Mesenchymal stem cell (in vitro differentiated cells and primary cell): ENCODE measurements around the gene NHEJ1.
"Not testable (repeated sequence)": the region's sequence is repeated elsewhere in the genome, so short reads cannot be mapped to it uniquely, and the experiment has no call there.

Source experiments
- DNase-seq: peaks from one replicate; pipeline ENCODE4 v3.0.0-alpha.2; 2013
- H2AFZ ChIP-seq: one replicate; pipeline ENCODE4 v1.6.1; 2013; ENCODE audit warnings: low read depth, mild to moderate bottlenecking, control low read depth, inconsistent platforms, low read length, moderate library complexity
- H2AK5ac ChIP-seq: 2 replicates; pipeline ENCODE4 v1.6.1; 2013; ENCODE audit warnings: low read length, moderate library complexity, mild to moderate bottlenecking, inconsistent platforms; ENCODE audit not compliant: severe bottlenecking
- H2BK120ac ChIP-seq: one replicate; pipeline ENCODE4 v1.6.1; 2013; ENCODE audit warnings: low read depth, mild to moderate bottlenecking, inconsistent platforms, low read length, moderate library complexity
- H2BK12ac ChIP-seq, 2 experiments: one replicate each; pipeline ENCODE4 v1.6.1; 2013; ENCODE audit warnings: inconsistent platforms in 2 of 2, low read length in 2 of 2, mild to moderate bottlenecking in 2 of 2, moderate library complexity in 2 of 2, control low read depth in 1 of 2
- H2BK15ac ChIP-seq: one replicate; pipeline ENCODE4 v1.6.1; 2013; ENCODE audit warnings: mild to moderate bottlenecking, low read depth, inconsistent platforms; ENCODE audit not compliant: poor library complexity, severe bottlenecking
- H2BK5ac ChIP-seq: 2 replicates; pipeline ENCODE4 v1.6.1; 2013; ENCODE audit warnings: low read depth, mild to moderate bottlenecking, low read length, control low read depth, inconsistent platforms; ENCODE audit not compliant: poor library complexity, severe bottlenecking
- H3K14ac ChIP-seq, 2 experiments: one replicate each; pipeline ENCODE4 v1.6.1; 2013; ENCODE audit warnings: inconsistent platforms in 2 of 2, low read length in 2 of 2, control low read depth in 1 of 2, mild to moderate bottlenecking in 1 of 2, moderate library complexity in 1 of 2
- H3K18ac ChIP-seq, 2 experiments: one replicate each; pipeline ENCODE4 v1.6.1; 2013; ENCODE audit warnings: inconsistent platforms in 2 of 2, low read length in 2 of 2, control low read depth in 1 of 2, low read depth in 1 of 2, mild to moderate bottlenecking in 1 of 2
- H3K23ac ChIP-seq, 2 experiments: one replicate each; pipeline ENCODE4 v1.6.1; 2013; ENCODE audit warnings: inconsistent platforms in 2 of 2, low read length in 2 of 2, mild to moderate bottlenecking in 2 of 2, moderate library complexity in 2 of 2, control low read depth in 1 of 2
- H3K27ac ChIP-seq: 2 replicates; pipeline ENCODE4 v1.5.1; 2013; ENCODE audit warnings: mild to moderate bottlenecking, moderate library complexity, low read length, control low read depth, inconsistent platforms; ENCODE audit not compliant: poor library complexity, severe bottlenecking
- H3K27me3 ChIP-seq, 2 experiments: 2 replicates each; pipeline versions ENCODE4 v1.6.1 to v1.7.0; 2013; ENCODE audit warnings: low read length in 2 of 2, mild to moderate bottlenecking in 2 of 2, moderate library complexity in 2 of 2, control low read depth in 1 of 2, inconsistent platforms in 1 of 2; ENCODE audit not compliant: control insufficient read depth in 1 of 2, insufficient read depth in 1 of 2
- H3K36me3 ChIP-seq, 2 experiments: 2 replicates each; pipeline versions ENCODE4 v1.6.1 to v1.7.0; 2013; ENCODE audit warnings: low read length in 2 of 2, control low read depth in 1 of 2, inconsistent platforms in 1 of 2, low read depth in 1 of 2, mild to moderate bottlenecking in 1 of 2; ENCODE audit not compliant: insufficient read depth in 2 of 2, control insufficient read depth in 1 of 2
- H3K4ac ChIP-seq, 2 experiments: one replicate each; pipeline ENCODE4 v1.6.1; 2013; ENCODE audit warnings: inconsistent platforms in 2 of 2, low read length in 2 of 2, mild to moderate bottlenecking in 2 of 2, moderate library complexity in 2 of 2, control low read depth in 1 of 2, low read depth in 1 of 2
- H3K4me1 ChIP-seq: 2 replicates; pipeline ENCODE4 v1.6.1; 2013; ENCODE audit warnings: low read depth, low read length, control low read depth; ENCODE audit not compliant: control insufficient read depth, insufficient read depth
- H3K4me2 ChIP-seq: 2 replicates; pipeline ENCODE4 v1.6.1; 2013; ENCODE audit warnings: low read length, mild to moderate bottlenecking, inconsistent platforms; ENCODE audit not compliant: poor library complexity, severe bottlenecking
- H3K4me3 ChIP-seq, 2 experiments: 2 replicates each; pipeline versions ENCODE4 v1.5.1 to v1.7.0; 2013; ENCODE audit warnings: low read length in 2 of 2, mild to moderate bottlenecking in 2 of 2, control low read depth in 1 of 2, low read depth in 1 of 2; ENCODE audit not compliant: insufficient read depth in 1 of 2
- H3K79me1 ChIP-seq: replicated peaks from 2 replicates; pipeline ENCODE4 v1.6.1; 2013; ENCODE audit warnings: mild to moderate bottlenecking, control low read depth, low read length, inconsistent platforms; ENCODE audit not compliant: poor library complexity, severe bottlenecking
- H3K9ac ChIP-seq: 2 replicates; pipeline ENCODE4 v1.7.0; 2013; ENCODE audit warnings: mild to moderate bottlenecking, low read length, moderate library complexity
- H3K9me3 ChIP-seq: 2 replicates; pipeline ENCODE4 v1.7.0; 2013; ENCODE audit warnings: mild to moderate bottlenecking, low read length; ENCODE audit not compliant: control insufficient read depth
- H4K8ac ChIP-seq: one replicate; pipeline ENCODE4 v1.6.1; 2013; ENCODE audit warnings: inconsistent platforms, mild to moderate bottlenecking, low read length, moderate library complexity
- H4K91ac ChIP-seq: one replicate; pipeline ENCODE4 v1.6.1; 2013; ENCODE audit warnings: mild to moderate bottlenecking, low read length, inconsistent platforms
- WGBS: methylation state at CpG from one replicate; pipeline ENCODE4 v1.1.7; 2013; ENCODE audit warnings: mixed read lengths; 5-methylcytosine and 5-hydroxymethylcytosine counted together

NHEJ1 gene

DNA sequence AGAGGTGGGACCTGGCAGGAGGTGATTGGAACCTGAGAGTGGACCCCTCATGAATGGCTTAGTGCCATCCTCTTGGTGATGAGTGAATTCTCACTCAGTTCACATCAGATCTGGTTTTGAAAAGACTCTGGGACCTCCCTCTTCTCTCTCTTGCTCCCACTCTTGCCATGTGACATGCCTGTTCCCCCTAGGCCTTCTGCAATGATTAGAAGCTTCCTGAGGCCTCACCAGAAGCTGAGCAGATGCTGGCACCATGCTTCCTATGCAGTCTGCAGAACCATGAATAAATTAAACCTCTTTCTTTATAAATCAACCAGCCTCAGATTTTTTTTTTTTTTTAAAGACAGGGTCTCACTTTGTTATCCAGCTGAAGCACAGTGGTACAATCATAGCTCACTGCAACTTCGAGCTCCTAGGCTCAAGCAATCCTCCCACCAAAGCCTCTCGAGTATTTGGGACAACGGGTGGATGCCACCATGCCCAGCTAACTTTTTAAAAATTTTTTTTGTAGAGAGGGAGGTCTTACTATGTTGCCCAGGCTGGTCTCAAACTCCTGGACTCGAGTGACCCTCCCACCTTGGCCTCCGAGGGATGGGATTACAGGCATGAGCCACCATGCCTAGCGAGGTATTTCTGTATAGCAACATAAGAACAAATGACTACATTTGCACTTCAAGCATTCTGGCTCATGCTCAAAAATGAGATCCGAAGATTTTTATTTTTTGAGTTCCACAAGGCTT, 44.0 kb upstream of the NHEJ1 start:
- Histone ChIP-seq H3K27me3 (peaks cover 1 to 3% of the 10 kb centered on the region in 2 experiments), H3K4ac (no peak overlapping the region), H4K8ac (no peak overlapping the region), H2BK5ac (no peak overlapping the region), H3K27ac (no peak overlapping the region), H2AK5ac (no peak overlapping the region), H2BK15ac (no peak overlapping the region), H2AFZ (no peak overlapping the region), H3K9ac (no peak overlapping the region), H4K91ac (no peak overlapping the region), H3K79me1 (peaks cover 8% of the 10 kb centered on the region), H3K4me2 (no peak overlapping the region), H3K36me3 (peaks cover 15 to 19% of the 10 kb centered on the region in 2 experiments), H3K14ac (no peak overlapping the region), H2BK120ac (no peak overlapping the region), H3K4me3 (no peak overlapping the region), H3K9me3 (no peaks in the 10 kb centered on the region), H3K18ac (no peak overlapping the region), H2BK12ac (no peak overlapping the region), H3K4me1 (peaks cover 14% of the 10 kb centered on the region), H3K23ac (no peak overlapping the region)
- DNase-seq = no peak
- 85% methylated on average over 7 of the region's 7 CpGs for whole genome bisulfite sequencing

DNA sequence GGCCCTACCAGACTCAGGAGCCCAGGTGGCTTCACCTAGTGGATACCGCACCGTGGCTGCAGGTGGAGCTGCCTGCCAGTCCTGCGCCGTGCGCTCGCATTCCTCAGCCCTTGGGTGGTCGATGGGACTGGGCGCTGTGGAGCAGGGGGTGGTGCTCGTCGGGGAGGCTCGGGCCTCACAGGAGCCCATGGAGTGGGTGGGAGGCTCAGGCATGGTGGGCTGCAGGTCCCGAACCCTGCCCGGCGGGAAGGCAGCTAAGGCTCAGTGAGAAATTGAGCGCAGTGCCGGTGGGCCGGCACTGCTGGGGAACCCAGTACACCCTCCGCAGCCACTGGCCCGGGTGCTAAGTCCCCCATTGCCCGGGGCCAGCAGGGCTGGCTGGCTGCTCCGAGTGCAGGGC, 40.7 kb upstream of the NHEJ1 start:
- DNase-seq, H3K4ac ChIP-seq, H3K9me3 ChIP-seq, H2BK12ac ChIP-seq, H2BK120ac ChIP-seq, H3K4me1 ChIP-seq, H3K23ac ChIP-seq, H2BK15ac ChIP-seq, H3K79me1 ChIP-seq, H3K9ac ChIP-seq, H3K4me2 ChIP-seq, H2AFZ ChIP-seq, H3K18ac ChIP-seq, H2AK5ac ChIP-seq, H3K14ac ChIP-seq, H4K91ac ChIP-seq, H3K4me3 ChIP-seq, H3K27ac ChIP-seq, H3K36me3 ChIP-seq, H2BK5ac ChIP-seq, H4K8ac ChIP-seq: not testable (repeated sequence)
- 97% methylated on average over 16 of the region's 21 CpGs for WGBS
- H3K27me3 ChIP-seq = peaks cover 11 to 14% of the 10 kb centered on the region in 2 experiments

DNA sequence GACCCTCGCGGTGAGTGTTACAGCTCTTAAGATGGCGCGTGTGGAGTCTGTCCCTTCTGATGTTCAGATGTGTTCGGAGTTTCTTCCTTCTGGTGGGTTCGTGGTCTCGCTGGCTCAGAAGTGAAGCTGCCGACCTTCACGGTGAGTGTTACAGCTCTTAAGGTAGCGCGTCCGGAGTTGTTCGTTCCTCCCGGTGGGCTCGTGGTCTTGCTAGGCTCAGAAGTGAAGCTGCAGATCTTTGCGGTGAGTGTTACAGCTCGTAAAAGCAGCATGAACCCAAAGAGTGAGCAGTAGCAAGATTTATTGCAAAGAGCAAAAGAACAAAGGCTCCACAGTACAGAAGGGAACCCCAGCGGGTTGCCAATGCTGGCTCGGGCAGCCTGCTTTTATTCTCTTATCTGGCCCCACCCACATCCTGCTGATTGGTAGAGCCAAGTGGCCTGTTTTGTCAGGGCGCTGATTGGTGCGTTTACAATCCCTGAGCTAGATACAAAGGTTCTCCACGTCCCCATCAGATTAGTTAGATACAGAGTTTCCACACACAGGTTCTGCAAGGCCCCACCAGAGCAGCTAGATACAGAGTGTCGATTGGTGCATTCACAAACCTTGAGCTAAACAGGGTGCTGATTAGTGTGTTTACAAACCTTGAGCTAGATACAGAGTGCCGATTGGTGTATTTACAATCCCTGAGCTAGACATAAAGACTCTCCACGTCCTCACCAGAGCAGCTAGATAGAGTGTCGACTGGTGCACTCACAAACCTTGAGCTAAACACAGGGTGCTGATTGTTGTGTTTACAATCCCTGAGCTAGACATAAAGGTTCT, 40.1 kb upstream of the NHEJ1 start:
- not testable (repeated sequence) for H3K27ac ChIP-seq, H3K9ac ChIP-seq, H3K18ac ChIP-seq, H4K91ac ChIP-seq, H3K4ac ChIP-seq, DNase-seq, H3K79me1 ChIP-seq, H3K9me3 ChIP-seq, H4K8ac ChIP-seq, H3K4me1 ChIP-seq, H2BK120ac ChIP-seq, H3K4me2 ChIP-seq, H3K4me3 ChIP-seq, H2AFZ ChIP-seq, H2AK5ac ChIP-seq, H2BK12ac ChIP-seq, H3K23ac ChIP-seq, H2BK5ac ChIP-seq, H3K14ac ChIP-seq, H3K36me3 ChIP-seq, H2BK15ac ChIP-seq
- WGBS = 88% methylated on average over 23 of the region's 26 CpGs
- H3K27me3 ChIP-seq = peaks cover 11 to 17% of the 10 kb centered on the region in 2 experiments

DNA sequence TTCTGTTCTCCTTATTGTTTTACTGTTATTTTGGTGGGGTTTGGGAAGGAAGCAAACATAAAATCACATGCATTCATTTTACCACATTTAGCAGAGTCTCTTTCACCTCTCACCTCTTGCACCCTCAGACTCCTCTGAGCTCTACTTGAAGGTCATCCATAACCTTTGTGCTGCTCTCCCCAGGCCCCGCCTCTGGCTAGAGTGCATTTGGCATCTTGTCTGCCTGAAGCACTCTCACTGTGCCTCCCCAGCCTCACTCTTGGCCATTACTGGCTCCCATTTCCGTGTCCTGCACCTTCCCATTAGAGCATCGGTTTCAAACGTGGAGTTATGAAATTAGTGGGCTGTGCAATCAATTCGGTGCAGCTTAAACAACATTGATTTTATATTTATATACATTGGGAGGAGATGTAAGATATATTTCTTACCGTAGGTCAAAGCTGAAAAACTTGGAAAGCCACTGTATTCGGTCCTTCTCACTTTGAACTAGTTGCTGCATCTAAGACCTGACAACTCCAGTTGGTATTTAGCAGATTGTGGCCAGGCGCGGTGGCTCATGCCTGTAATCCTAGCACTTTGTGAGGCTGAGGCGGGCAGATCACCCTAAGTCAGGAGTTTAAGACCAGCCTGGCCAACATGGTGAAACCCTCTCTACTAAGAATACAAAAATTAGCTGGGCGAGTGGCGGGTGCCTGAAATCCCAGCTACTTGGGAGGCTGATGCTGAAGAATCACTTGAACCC, 39.0 kb upstream of the NHEJ1 start:
- Histone ChIP-seq H3K27ac (no peak overlapping the region), H3K9ac (no peak overlapping the region), H4K91ac (no peak overlapping the region), H2AFZ (no peak overlapping the region), H3K14ac (no peak overlapping the region), H3K4me3 (no peak overlapping the region), H3K36me3 (no peaks in the 10 kb centered on the region), H3K4me2 (no peak overlapping the region), H3K23ac (no peak overlapping the region), H3K4me1 (no peaks in the 10 kb centered on the region), H3K18ac (no peak overlapping the region), H3K79me1 (no peaks in the 10 kb centered on the region), H3K4ac (no peak overlapping the region), H2AK5ac (no peak overlapping the region), H3K27me3 (peaks cover 11 to 21% of the 10 kb centered on the region in 2 experiments), H2BK15ac (no peak overlapping the region), H2BK12ac (no peak overlapping the region), H2BK120ac (no peak overlapping the region), H3K9me3 (no peaks in the 10 kb centered on the region), H2BK5ac (no peak overlapping the region), H4K8ac (no peak overlapping the region)
- 91% methylated on average over 11 of the region's 12 CpGs for WGBS
- DNase-seq = no peak
